Common myeloid progenitor, CD34-positive (primary cell): Measurements from ENCODE around the gene ZNF57.
A peak's percentile ranks its signal among the peaks of the same experiment; 100 is the strongest.
"Not testable (repeated sequence)": the region's sequence is repeated elsewhere in the genome, so short reads cannot be mapped to it uniquely, and the experiment has no call there.

Experiments
- CTCF ChIA-PET: fragments of 350-600 bp; sonication (Branson Sonifier 250); formaldehyde crosslinking; loops from one replicate; lab custom pipeline; 2021; ENCODE audit warnings: antibody characterized with exemption; lab: Charles Lee
- POLR2A ChIA-PET: fragments of 350-600 bp; sonication (Branson Sonifier 250); formaldehyde crosslinking; loops from one replicate; lab custom pipeline; 2021; ENCODE audit warnings: antibody characterized with exemption; lab: Charles Lee
- DNase-seq, 3 donors: peaks; one replicate each; pipeline versions ENCODE4 v3.0.0 to v3.0.0-alpha.2; 2013
- H3K27ac ChIP-seq, 2 experiments: 1 replicate in 1 of 2; 2 replicates in 1 of 2; pipeline ENCODE4 v1.7.0; 2013; ENCODE audit warnings: inconsistent platforms in 2 of 2, low read length in 2 of 2, mild to moderate bottlenecking in 2 of 2, low read depth in 1 of 2, moderate library complexity in 1 of 2; ENCODE audit not compliant: severe bottlenecking in 2 of 2, insufficient read depth in 1 of 2, poor library complexity in 1 of 2
- H3K27me3 ChIP-seq, 5 experiments: replicated peaks in 2 of 5; 1 replicate in 3 of 5; 2 replicates in 2 of 5; pipeline versions ENCODE4 v1.6.1 to v1.7.0; 2013; ENCODE audit warnings: low read length in 4 of 5, mild to moderate bottlenecking in 2 of 5, moderate library complexity in 2 of 5, inconsistent platforms in 1 of 5; ENCODE audit not compliant: insufficient read depth in 5 of 5, control insufficient read depth in 4 of 5
- H3K36me3 ChIP-seq, 4 experiments: 1 replicate in 2 of 4; 2 replicates in 2 of 4; pipeline versions ENCODE4 v1.6.1 to v1.7.0; 2013; ENCODE audit warnings: low read length in 3 of 4, control low read depth in 1 of 4, mild to moderate bottlenecking in 1 of 4; ENCODE audit not compliant: control insufficient read depth in 4 of 4, insufficient read depth in 4 of 4
- H3K4me1 ChIP-seq, 4 experiments: 1 replicate in 3 of 4; 2 replicates in 1 of 4; pipeline versions ENCODE4 v1.6.1 to v1.7.1; 2013; ENCODE audit warnings: low read length in 3 of 4, mild to moderate bottlenecking in 3 of 4, control low read depth in 1 of 4, inconsistent platforms in 1 of 4, moderate library complexity in 1 of 4; ENCODE audit not compliant: control insufficient read depth in 4 of 4, insufficient read depth in 4 of 4; ENCODE audit errors: control extremely low read depth in 1 of 4
- H3K4me3 ChIP-seq, 7 experiments: 1 replicate in 4 of 7; 2 replicates in 3 of 7; pipeline versions ENCODE4 v1.5.1 to v1.7.0; 2013; ENCODE audit warnings: mild to moderate bottlenecking in 7 of 7, low read length in 6 of 7, moderate library complexity in 6 of 7, inconsistent platforms in 2 of 7, low read depth in 2 of 7, control low read depth in 1 of 7; ENCODE audit not compliant: insufficient read depth in 4 of 7, control insufficient read depth in 1 of 7; ENCODE audit errors: extremely low read depth in 1 of 7
- H3K9me3 ChIP-seq, 5 experiments: 1 replicate in 4 of 5; 2 replicates in 1 of 5; pipeline versions ENCODE4 v1.6.1 to v1.7.1; 2013; ENCODE audit warnings: low read length in 4 of 5, mild to moderate bottlenecking in 2 of 5, inconsistent platforms in 1 of 5, low read depth in 1 of 5, moderate library complexity in 1 of 5; ENCODE audit not compliant: control insufficient read depth in 4 of 5, insufficient read depth in 2 of 5; ENCODE audit errors: control extremely low read depth in 1 of 5
- WGBS: methylation state at CpG from one replicate; pipeline ENCODE4 v1.1.5; 2013; ENCODE audit not compliant: insufficient coverage; 5-methylcytosine and 5-hydroxymethylcytosine counted together

The ZNF57 gene

DNA sequence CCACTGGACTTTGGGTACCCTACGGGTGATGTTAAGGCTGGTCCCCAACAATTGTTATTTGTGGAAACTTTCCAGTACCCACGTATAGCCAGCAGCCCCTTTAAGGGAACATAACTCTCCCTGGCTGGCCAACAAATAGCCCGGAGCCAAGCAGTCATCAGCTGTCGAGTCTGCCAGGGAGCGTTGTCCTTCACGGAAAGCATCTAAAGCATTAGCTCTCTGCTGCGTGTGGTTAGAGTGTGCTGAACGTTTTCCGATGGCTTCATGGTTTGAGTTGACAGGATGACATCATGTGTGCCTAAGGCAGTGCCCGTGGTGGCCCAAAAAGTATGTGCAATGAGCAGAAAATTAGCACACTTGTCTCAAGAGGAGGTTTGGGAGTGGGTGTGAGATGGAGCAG, 36.9 kb upstream of the ZNF57 start:
- peaks cover 0 to 17% (median 9%) of the 10 kb centered on the region in 5 experiments for H3K9me3 ChIP-seq
- CTCF ChIA-PET = interaction anchor here (1.0 kb wide), 1 partner anchor 244 kb away, joined by 3 read pairs; no protein-coding TSS in a partner anchor
- DNase-seq = no peak
- H3K36me3 ChIP-seq = no peaks in the 10 kb centered on the region
- H3K4me1 ChIP-seq = peaks cover 0 to 17% (median 4%) of the 10 kb centered on the region in 4 experiments
- H3K4me3 ChIP-seq = no peak overlapping the region
- H3K27ac ChIP-seq = peak overlapping the region; percentile 12 to 16
- WGBS = 96% methylated on average over 9 of the region's 10 CpGs
- H3K27me3 ChIP-seq = no peaks in the 10 kb centered on the region
- POLR2A ChIA-PET = no interaction called here

GRCh38 chr19:2865334-2866100, 35.2 kb upstream of the ZNF57 start:
- 44% methylated on average over 11 of the region's 12 CpGs for WGBS
- Histone ChIP-seq H3K27ac (peak overlapping the region; percentile 79 to 82), H3K4me1 (peaks cover 0 to 17% (median 4%) of the 10 kb centered on the region in 4 experiments), H3K36me3 (no peaks in the 10 kb centered on the region), H3K4me3 (peak overlapping the region in 1 of 7 experiments; percentile 42), H3K9me3 (peaks cover 0 to 6% (median 0%) of the 10 kb centered on the region in 5 experiments), H3K27me3 (no peaks in the 10 kb centered on the region)
- ChIA-PET CTCF (interaction anchor here (1.5 to 1.7 kb wide), 2 partner anchors 14 to 18 kb away, joined by 3 read pairs; no protein-coding TSS in a partner anchor), POLR2A (interaction anchor here (0.6 to 1.1 kb wide), 3 partner anchors 24 to 84 kb away, joined by 3 to 5 read pairs (median 5); partner anchors contain the start of genes ZNF555 and ZNF57)
- DNase-seq = peak; percentile 46 to 94 (median 70)

- CTCF ChIA-PET = interaction anchor here (1.7 kb wide), 1 partner anchor 19 kb away, joined by 3 read pairs; no protein-coding TSS in a partner anchor
- no peak overlapping the region for H3K27ac ChIP-seq
- no peak overlapping the region for H3K4me3 ChIP-seq
- DNase-seq = no peak
- no peaks in the 10 kb centered on the region for H3K27me3 ChIP-seq
- POLR2A ChIA-PET = interaction anchor here (0.5 kb wide), 1 partner anchor 76 kb away, joined by 5 read pairs; no protein-coding TSS in a partner anchor
- 93% methylated on average over 7 of the region's 8 CpGs for WGBS
- H3K4me1 ChIP-seq = peaks cover 0 to 17% (median 4%) of the 10 kb centered on the region in 4 experiments
- no peaks in the 10 kb centered on the region for H3K36me3 ChIP-seq
- H3K9me3 ChIP-seq = peaks cover 0 to 8% (median 3%) of the 10 kb centered on the region in 5 experiments
These were observed 34.2 kb upstream of the ZNF57 start for GRCh38 chr19:2866495-2867024.

GRCh38 chr19:2867025-2867991, 33.4 kb upstream of the ZNF57 start, which contains the start of gene ZNF556:
Gene ZNF556 (plus strand): TSS chr19:2867335. CDS start chr19:2867422, 87 bp downstream.
- ChIA-PET CTCF (interaction anchor here (1.7 kb wide), 1 partner anchor 20 kb away, joined by 3 read pairs; no protein-coding TSS in a partner anchor), POLR2A (interaction anchor here (0.5 kb wide), 1 partner anchor 75 kb away, joined by 5 read pairs; no protein-coding TSS in a partner anchor)
- Histone ChIP-seq H3K9me3 (peaks cover 0 to 8% (median 5%) of the 10 kb centered on the region in 5 experiments), H3K36me3 (no peaks in the 10 kb centered on the region), H3K27ac (peak within 1 kb of the TSS in 1 of 2 experiments; percentile 82), H3K27me3 (no peaks in the 10 kb centered on the region), H3K4me3 (no peak within 1 kb of the TSS), H3K4me1 (peaks cover 0 to 17% (median 4%) of the 10 kb centered on the region in 4 experiments)
- no peak for DNase-seq
- WGBS = 96% methylated on average over 24 of the region's 36 CpGs

DNA sequence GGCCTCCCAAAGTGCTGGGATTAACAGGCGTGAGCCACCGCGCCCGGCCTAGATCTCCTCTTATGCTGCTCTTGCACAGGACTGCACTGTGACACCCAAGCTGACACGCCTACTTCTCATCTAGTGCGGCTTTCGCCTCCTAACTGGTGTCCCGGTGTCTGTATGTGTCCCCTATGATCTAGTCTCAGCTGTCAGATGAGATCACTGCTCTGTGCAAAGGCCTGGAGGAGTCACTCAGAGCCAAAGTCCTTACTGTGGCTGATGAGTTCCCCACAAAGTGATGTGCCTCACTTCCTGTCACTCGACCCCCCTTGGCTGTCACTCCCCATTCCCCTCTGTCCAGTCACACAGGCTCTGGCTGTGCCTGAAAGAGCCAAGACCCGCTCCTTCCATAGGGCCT, 31.1 kb upstream of the ZNF57 start:
- Histone ChIP-seq H3K27ac (no peak overlapping the region), H3K4me3 (no peak overlapping the region), H3K36me3 (no peaks in the 10 kb centered on the region), H3K9me3 (peaks cover 0 to 7% (median 5%) of the 10 kb centered on the region in 5 experiments), H3K4me1 (peaks cover 0 to 13% (median 4%) of the 10 kb centered on the region in 4 experiments), H3K27me3 (no peaks in the 10 kb centered on the region)
- WGBS = 86% methylated on average over 10 of the region's 10 CpGs
- ChIA-PET CTCF (interaction anchor here (1.0 to 1.3 kb wide), 3 partner anchors 15 to 35 kb away, joined by 3 to 4 read pairs (median 3); no protein-coding TSS in a partner anchor), POLR2A (no interaction called here)
- DNase-seq = no peak

DNA sequence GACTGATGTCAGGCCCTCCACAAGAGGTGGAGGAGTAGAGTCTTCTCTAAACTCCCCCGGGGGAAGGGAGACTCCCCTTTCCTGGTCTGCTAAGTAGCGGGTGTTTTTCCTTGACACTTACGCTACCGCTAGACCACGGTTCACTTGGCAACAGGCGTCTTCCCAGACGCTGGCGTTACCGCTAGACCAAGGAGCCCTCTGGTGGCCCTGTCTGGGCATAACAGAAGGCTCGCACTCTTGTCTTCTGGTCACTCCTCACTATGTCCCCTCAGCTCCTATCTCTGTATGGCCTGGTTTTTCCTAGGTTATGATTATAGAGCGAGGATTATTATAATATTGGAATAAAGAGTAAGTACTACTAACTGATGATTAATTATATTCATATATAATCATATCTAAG, 28.6 kb upstream of the ZNF57 start:
- DNase-seq = peak in 1 of 3 donors; percentile 76
- H3K4me3 ChIP-seq, H3K36me3 ChIP-seq, H3K27ac ChIP-seq, H3K4me1 ChIP-seq, H3K27me3 ChIP-seq, POLR2A ChIA-PET: not testable (repeated sequence)
- 40% methylated on average over 1 of the region's 11 CpGs for WGBS
- CTCF ChIA-PET = interaction anchor here (0.7 to 1.1 kb wide), 4 partner anchors 11 to 140 kb away, joined by 3 to 4 read pairs (median 3); no protein-coding TSS in a partner anchor
- peaks cover 1 to 19% (median 18%) of the 10 kb centered on the region in 5 experiments for H3K9me3 ChIP-seq
